Parathyroid adenoma (tissue), 2 donors: Measurements from ENCODE around the gene CNKSR3.

Experiments used
- H2AFZ ChIP-seq: fragments of 300-600 bp; sonication (generic); one replicate; pipeline ENCODE4 v1.7.0; 2017; ENCODE audit warnings: antibody characterized with exemption, mild to moderate bottlenecking
- H3K27ac ChIP-seq: fragments of 300-600 bp; sonication (generic); one replicate; pipeline ENCODE4 v1.7.0; 2017
- H3K27me3 ChIP-seq: fragments of 300-600 bp; sonication (generic); one replicate; pipeline ENCODE4 v1.7.0; 2017; ENCODE audit warnings: low read length; ENCODE audit not compliant: control insufficient read depth, insufficient read depth
- H3K36me3 ChIP-seq: fragments of 300-600 bp; sonication (generic); one replicate; pipeline ENCODE4 v1.7.0; 2017; ENCODE audit warnings: low read length; ENCODE audit not compliant: control insufficient read depth, insufficient read depth
- H3K4me1 ChIP-seq: fragments of 300-600 bp; sonication (generic); one replicate; pipeline ENCODE4 v1.7.0; 2017; ENCODE audit warnings: control low read depth
- H3K4me2 ChIP-seq: fragments of 300-600 bp; sonication (generic); one replicate; pipeline ENCODE4 v1.7.0; 2017; ENCODE audit warnings: low read length
- H3K4me3 ChIP-seq: fragments of 300-600 bp; sonication (generic); one replicate; pipeline ENCODE4 v1.7.0; 2017; ENCODE audit warnings: low read depth, low read length
- H3K79me2 ChIP-seq: fragments of 300-600 bp; sonication (generic); one replicate; pipeline ENCODE4 v1.7.0; 2017; ENCODE audit warnings: control low read depth
- H3K9ac ChIP-seq: fragments of 300-600 bp; sonication (generic); one replicate; pipeline ENCODE4 v1.7.0; 2017; ENCODE audit warnings: mild to moderate bottlenecking
- H3K9me3 ChIP-seq: fragments of 300-600 bp; sonication (generic); one replicate; pipeline ENCODE4 v1.7.0; 2017; ENCODE audit warnings: low read length; ENCODE audit not compliant: control insufficient read depth
- CTCF ChIP-seq: fragments of 300-600 bp; sonication (generic); IDR thresholded peaks from one replicate; pipeline ENCODE4 v1.7.0; 2017; ENCODE audit warnings: antibody characterized with exemption, mild to moderate bottlenecking
- donor health status: primary hyperparathyroidism.

Gene CNKSR3

DNA sequence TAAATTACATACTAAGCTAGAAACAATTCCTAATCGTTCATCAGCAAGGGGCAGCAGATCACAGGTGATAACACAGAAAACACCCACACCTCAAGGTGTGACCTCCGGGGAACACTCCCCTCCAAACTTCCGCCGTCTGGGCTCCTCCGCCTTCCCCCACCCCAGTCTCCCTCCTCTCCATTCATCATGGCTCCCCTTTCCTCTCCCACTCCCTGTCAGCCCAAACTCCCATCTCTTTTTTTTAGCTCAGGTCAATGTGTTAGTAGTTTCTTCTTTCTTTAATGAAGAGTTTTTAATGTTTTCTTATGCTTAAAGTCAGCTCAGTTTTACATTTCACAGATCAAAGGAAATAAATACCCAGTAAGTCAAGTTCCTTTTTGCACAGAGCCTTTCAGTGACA is 20.7 kb downstream of the CNKSR3 start:
- Histone ChIP-seq H3K9me3 (no peaks in the 10 kb centered on the region), H3K4me1 (peaks cover 3% of the 10 kb centered on the region), H3K4me2 (no peak overlapping the region), H3K79me2 (no peaks in the 10 kb centered on the region), H3K9ac (no peak overlapping the region), H2AFZ (no peak overlapping the region), H3K27me3 (no peaks in the 10 kb centered on the region), H3K4me3 (no peak overlapping the region), H3K36me3 (no peaks in the 10 kb centered on the region), H3K27ac (no peak overlapping the region)
- no peak for TF ChIP-seq CTCF

DNA sequence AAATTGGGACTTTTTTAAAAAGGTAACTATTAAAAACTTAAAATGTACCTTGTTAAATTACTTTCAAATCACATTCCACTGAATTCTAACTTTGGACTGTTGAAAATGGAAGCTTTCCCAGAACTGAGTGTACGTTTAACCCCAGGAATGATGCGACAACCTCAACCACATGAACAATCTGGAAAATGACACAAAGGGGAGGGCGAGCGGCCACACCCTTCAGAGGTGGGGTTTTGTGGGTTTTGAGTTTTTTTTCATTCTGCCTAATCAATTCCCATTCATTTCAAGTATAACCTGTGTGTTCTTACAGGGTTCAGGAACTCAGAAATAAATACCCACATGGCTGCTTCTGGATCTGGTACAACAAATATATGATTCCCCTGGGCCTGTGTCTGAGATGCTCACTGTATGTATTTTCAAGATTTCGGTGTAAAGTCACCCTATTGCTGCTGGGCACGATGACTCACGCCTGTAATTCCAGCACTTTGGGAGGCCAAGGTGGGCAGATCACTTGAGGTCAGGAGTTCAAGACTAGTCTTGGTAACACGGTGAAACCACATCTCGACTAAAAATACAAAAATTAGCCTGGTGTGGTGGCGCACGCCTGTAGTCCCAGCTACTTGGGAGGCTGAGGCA is 21.6 kb downstream of the CNKSR3 start:
- H3K36me3 ChIP-seq = no peaks in the 10 kb centered on the region
- no peak overlapping the region for H3K27ac ChIP-seq
- no peak overlapping the region for H3K4me2 ChIP-seq
- no peak for TF ChIP-seq CTCF
- H3K27me3 ChIP-seq = no peaks in the 10 kb centered on the region
- H3K4me3 ChIP-seq = no peak overlapping the region
- H3K79me2 ChIP-seq = no peaks in the 10 kb centered on the region
- no peak overlapping the region for H2AFZ ChIP-seq
- peaks cover 3% of the 10 kb centered on the region for H3K4me1 ChIP-seq
- no peak overlapping the region for H3K9ac ChIP-seq
- no peaks in the 10 kb centered on the region for H3K9me3 ChIP-seq

- H3K79me2 ChIP-seq = no peaks in the 10 kb centered on the region
- H3K9ac ChIP-seq = no peak overlapping the region
- no peaks in the 10 kb centered on the region for H3K36me3 ChIP-seq
- no peak overlapping the region for H3K4me3 ChIP-seq
- no peak for TF ChIP-seq CTCF
- H3K4me2 ChIP-seq = no peak overlapping the region
- H3K27ac ChIP-seq = no peak overlapping the region
- H3K4me1 ChIP-seq = peaks cover 3% of the 10 kb centered on the region
- no peak overlapping the region for H2AFZ ChIP-seq
- no peaks in the 10 kb centered on the region for H3K9me3 ChIP-seq
- no peaks in the 10 kb centered on the region for H3K27me3 ChIP-seq
Measured at GRCh38 chr6:154488248-154488593, 22.3 kb downstream of the CNKSR3 start.

GRCh38 chr6:154487367-154488247 is 22.9 kb downstream of the CNKSR3 start:
- Histone ChIP-seq H2AFZ (no peak overlapping the region), H3K4me2 (no peak overlapping the region), H3K27ac (no peak overlapping the region), H3K27me3 (no peaks in the 10 kb centered on the region), H3K9ac (no peak overlapping the region), H3K4me3 (no peak overlapping the region), H3K4me1 (peaks cover 3% of the 10 kb centered on the region), H3K9me3 (no peaks in the 10 kb centered on the region), H3K36me3 (no peaks in the 10 kb centered on the region), H3K79me2 (no peaks in the 10 kb centered on the region)
- TF ChIP-seq CTCF = no peak
